Stomach (tissue), 4 donors: ENCODE measurements around the gene HSD17B2.

Source experiments
- CTCF ChIP-seq, 7 experiments: fragments of 450-650 bp in 4 of 7; fragments of 200-600 bp in 3 of 7; sonication (generic) in 3 of 7; IDR thresholded peaks; one replicate each; pipeline ENCODE4 v1.5.1; 2016 to 2019; ENCODE audit warnings: antibody characterized with exemption in 7 of 7, control low read depth in 2 of 7, mild to moderate bottlenecking in 1 of 7
- EP300 ChIP-seq: sonication (generic); formaldehyde crosslinking; IDR thresholded peaks from one replicate; pipeline ENCODE4 v1.6.1; 2017; ENCODE audit warnings: antibody characterized with exemption
- POLR2A ChIP-seq, 4 donors: fragments of 450-650 bp; IDR thresholded peaks; one replicate each; pipeline ENCODE4 v1.6.1; 2016; ENCODE audit warnings: antibody characterized with exemption in 4 of 4, control low read depth in 2 of 4, mild to moderate bottlenecking in 1 of 4, moderate library complexity in 1 of 4
- POLR2AphosphoS5 ChIP-seq, 3 donors: sonication (generic); formaldehyde crosslinking; IDR thresholded peaks; one replicate each; pipeline ENCODE4 v1.6.1; 2016; ENCODE audit warnings: antibody characterized with exemption in 3 of 3

- no peak for TF ChIP-seq POLR2AphosphoS5 (IDR thresholded peaks at IDR 0.05)
- no peak for TF ChIP-seq POLR2A (IDR thresholded peaks at IDR 0.05)
- no peak for TF ChIP-seq CTCF (IDR thresholded peaks at IDR 0.05)
- no peak for TF ChIP-seq EP300
Measured at GRCh38 chr16:82118749-82119148, 83.7 kb downstream of the HSD17B2 start.
